Skin of body (tissue), 1 donor: ENCODE results near the gene MFSD1. TPM values are rescaled to one million over a fixed set of nuclear protein-coding genes. Genes with fewer than 3 reads are reported as not detected.

Experiments used
- total RNA-seq: library from RNA; depleted of rRNA; stranded (reverse); fragments of >200 nt; gene quantifications from one replicate; pipeline ENCODE4 v1.2.3, GENCODE V29; 2014

The MFSD1 gene
- total RNA-seq, 1 donor from 2014 or later: 62.8 TPM

Other genes starting within 250 kb of the MFSD1 start
- 12.5 TPM for gene MLF1, start 230.9 kb upstream of the MFSD1 start, total RNA-seq
- 49.8 TPM for gene GFM1, start 157.5 kb upstream of the MFSD1 start, total RNA-seq
- gene LXN, start 129.4 kb upstream of the MFSD1 start, total RNA-seq: 14.1 TPM
- 4.9 TPM for gene RARRES1, start 69.6 kb upstream of the MFSD1 start, total RNA-seq